ENCODE results near the gene FOXN3. TPM values are rescaled to one million over a fixed set of nuclear protein-coding genes. Genes with fewer than 3 reads are reported as not detected.

FOXN3 gene
- polyA plus RNA-seq, 1 donor (not counting 4 experiments of a cell fraction or from before 2014, with no cell fraction given), result 10.2 TPM

GRCh38 chr14:89348722-89349121 is 68.3 kb downstream of the FOXN3 start:
- no peak for FAIRE-seq
- dilution Hi-C loops (cut with MboI; ENCODE audit: extremely low pct_ligation_motif_present, low sequenced_read_pairs), result no loop called here

GRCh38 chr14:89347885-89348284 is 69.1 kb downstream of the FOXN3 start:
- dilution Hi-C loops (cut with MboI; ENCODE audit: extremely low pct_ligation_motif_present, low sequenced_read_pairs), result no loop called here
- no peak overlapping the region for H2AFZ ChIP-seq (ENCODE audit: control insufficient read depth, low read length)
- H3K36me3 ChIP-seq (ENCODE audit: control insufficient read depth in 2 of 2, extremely low read depth in 1 of 2, insufficient read depth in 2 of 2, low read length in 2 of 2), result peaks cover 0 to 4% of the 10 kb centered on the region in 2 experiments
- no peak overlapping the region for H3K4me2 ChIP-seq (ENCODE audit: control insufficient read depth, extremely low read depth, insufficient read depth, low read depth, low read length)
- no peaks in the 10 kb centered on the region for H4K20me1 ChIP-seq (ENCODE audit: control insufficient read depth, extremely low read depth, insufficient read depth, low read length)
- no peaks in the 10 kb centered on the region for H3K79me2 ChIP-seq (ENCODE audit: control insufficient read depth, insufficient read depth, low read length)
- no peaks in the 10 kb centered on the region for H3K9me1 ChIP-seq (ENCODE audit: control insufficient read depth, extremely low read depth, insufficient read depth, low read length)
- no peak for FAIRE-seq
- H3K4me1 ChIP-seq (ENCODE audit: control insufficient read depth, extremely low read depth, insufficient read depth, low read length), result no peaks in the 10 kb centered on the region
- H3K4me3 ChIP-seq (ENCODE audit: control insufficient read depth in 2 of 3, extremely low read depth in 1 of 3, insufficient read depth in 2 of 3, low read depth in 1 of 3, low read length in 3 of 3), result no peak overlapping the region
- DNase-seq (ENCODE audit: low read depth, low spot score), result no peak
- TF ChIP-seq EZH2 (IDR thresholded peaks at IDR 0.05; ENCODE audit: low read length) (no peak), CTCF (optimal IDR thresholded peaks at IDR 0.05 in 1 of 3, IDR thresholded peaks at IDR 0.05 in 1 of 3, conservative IDR thresholded peaks at IDR 0.05 in 1 of 3; ENCODE audit: extremely low read depth in 1 of 3, insufficient read depth in 2 of 3, low read length in 3 of 3) (no peak)
- no peak overlapping the region for H3K27ac ChIP-seq (ENCODE audit: control insufficient read depth, insufficient read depth, low read length)
- H3K9me3 ChIP-seq (ENCODE audit: control insufficient read depth, low read depth, low read length), result no peaks in the 10 kb centered on the region
- no peak overlapping the region for H3K9ac ChIP-seq (ENCODE audit: control insufficient read depth, extremely low read depth, insufficient read depth, low read length)
- H3K27me3 ChIP-seq (ENCODE audit: control insufficient read depth, extremely low read depth, insufficient read depth, low read length), result no peaks in the 10 kb centered on the region

More at GRCh38 chr14:89348722-89349121, 68.3 kb downstream of the FOXN3 start:
- no peaks in the 10 kb centered on the region for H4K20me1 ChIP-seq (ENCODE audit: control insufficient read depth, extremely low read depth, insufficient read depth, low read length)
- no peaks in the 10 kb centered on the region for H3K9me1 ChIP-seq (ENCODE audit: control insufficient read depth, extremely low read depth, insufficient read depth, low read length)
- peaks cover 0 to 4% of the 10 kb centered on the region in 2 experiments for H3K36me3 ChIP-seq (ENCODE audit: control insufficient read depth in 2 of 2, extremely low read depth in 1 of 2, insufficient read depth in 2 of 2, low read length in 2 of 2)
- no peak overlapping the region for H3K27ac ChIP-seq (ENCODE audit: control insufficient read depth, insufficient read depth, low read length)
- no peak for DNase-seq (ENCODE audit: low read depth, low spot score)
- H3K27me3 ChIP-seq (ENCODE audit: control insufficient read depth, extremely low read depth, insufficient read depth, low read length), result no peaks in the 10 kb centered on the region
- no peak overlapping the region for H2AFZ ChIP-seq (ENCODE audit: control insufficient read depth, low read length)
- H3K4me2 ChIP-seq (ENCODE audit: control insufficient read depth, extremely low read depth, insufficient read depth, low read depth, low read length), result no peak overlapping the region
- H3K9me3 ChIP-seq (ENCODE audit: control insufficient read depth, low read depth, low read length), result no peaks in the 10 kb centered on the region
- no peak overlapping the region for H3K4me3 ChIP-seq (ENCODE audit: control insufficient read depth in 2 of 3, extremely low read depth in 1 of 3, insufficient read depth in 2 of 3, low read depth in 1 of 3, low read length in 3 of 3)
- H3K4me1 ChIP-seq (ENCODE audit: control insufficient read depth, extremely low read depth, insufficient read depth, low read length), result no peaks in the 10 kb centered on the region
- H3K9ac ChIP-seq (ENCODE audit: control insufficient read depth, extremely low read depth, insufficient read depth, low read length), result no peak overlapping the region
- no peaks in the 10 kb centered on the region for H3K79me2 ChIP-seq (ENCODE audit: control insufficient read depth, insufficient read depth, low read length)
- no peak for TF ChIP-seq EZH2 (IDR thresholded peaks at IDR 0.05; ENCODE audit: low read length)
- TF ChIP-seq CTCF (optimal IDR thresholded peaks at IDR 0.05 in 1 of 3, IDR thresholded peaks at IDR 0.05 in 1 of 3, conservative IDR thresholded peaks at IDR 0.05 in 1 of 3; ENCODE audit: extremely low read depth in 1 of 3, insufficient read depth in 2 of 3, low read length in 3 of 3), result no peak
